WTC11 (cell line): ENCODE results near the gene NCOA1. TPM values are rescaled to one million over a fixed set of nuclear protein-coding genes. Genes with fewer than 3 reads are reported as not detected.

ENCODE experiments used
- ATAC-seq: fragments of 200-7000 bp; cut with Tn5 transposase; 2 replicates; pipeline ENCODE4 v1.10.0; 2021; ENCODE audit warnings: mild to moderate bottlenecking, moderate library complexity
- CTCF ChIA-PET: fragments of 300-600 bp; sonication (Branson Sonifier 250); formaldehyde crosslinking; loops from one replicate; lab custom pipeline; 2021; ENCODE audit warnings: antibody characterized with exemption; lab: Charles Lee
- POLR2A ChIA-PET: fragments of 350-600 bp; sonication (Branson Sonifier 250); formaldehyde crosslinking; loops from one replicate; lab custom pipeline; 2021; ENCODE audit warnings: antibody characterized with exemption; lab: Charles Lee
- DNase-seq: peaks from one replicate; pipeline ENCODE4 v3.0.0; 2021; ENCODE audit warnings: low spot score
- H3K27ac Mint-ChIP-seq: 2 replicates; pipeline ENCODE4 v1.8.0; 2021; ENCODE audit warnings: mixed read lengths
- H3K27me3 Mint-ChIP-seq: 2 replicates; pipeline ENCODE4 v1.8.0; 2021; ENCODE audit warnings: low read depth, mild to moderate bottlenecking, moderate library complexity, mixed read lengths
- H3K36me3 Mint-ChIP-seq: 2 replicates; pipeline ENCODE4 v1.8.0; 2021; ENCODE audit warnings: mixed read lengths
- H3K4me1 Mint-ChIP-seq: 2 replicates; pipeline ENCODE4 v1.8.0; 2022; ENCODE audit warnings: mixed read lengths
- H3K4me3 Mint-ChIP-seq: 2 replicates; pipeline ENCODE4 v1.8.0; 2021; ENCODE audit warnings: mild to moderate bottlenecking, moderate library complexity, mixed read lengths
- H3K9me3 Mint-ChIP-seq: 2 replicates; pipeline ENCODE4 v1.8.0; 2021; ENCODE audit warnings: mixed read lengths
- ATF1 ChIP-seq: sonication (generic); formaldehyde crosslinking; IDR thresholded peaks from 2 replicates; pipeline ENCODE4 v1.8.1; 2023; ENCODE audit warnings: mild to moderate bottlenecking, moderate library complexity, missing genetic modification reagents
- CREM ChIP-seq: sonication (generic); formaldehyde crosslinking; IDR thresholded peaks from 2 replicates; pipeline ENCODE4 v1.8.1; 2022; ENCODE audit warnings: mild to moderate bottlenecking, missing genetic modification reagents, moderate library complexity
- EMX1 ChIP-seq: fragments of 250-450 bp; sonication (Bioruptor Pico); IDR thresholded peaks from 2 replicates; pipeline ENCODE4 v1.8.0; 2021; ENCODE audit warnings: mild to moderate bottlenecking
- FOXP1 ChIP-seq: sonication (generic); formaldehyde crosslinking; IDR thresholded peaks from 2 replicates; pipeline ENCODE4 v1.8.0; 2022; ENCODE audit warnings: missing genetic modification reagents, mild to moderate bottlenecking, moderate library complexity, borderline replicate concordance
- NFE2L1 ChIP-seq: sonication (generic); formaldehyde crosslinking; IDR thresholded peaks from 2 replicates; pipeline ENCODE4 v1.8.1; 2023; ENCODE audit warnings: missing genetic modification reagents
- NFYB ChIP-seq: sonication (generic); formaldehyde crosslinking; conservative IDR thresholded peaks from 2 replicates; pipeline ENCODE4 v1.8.0; 2022; ENCODE audit warnings: low read depth, missing genetic modification reagents
- NR1H2 ChIP-seq: sonication (generic); formaldehyde crosslinking; IDR thresholded peaks from 2 replicates; pipeline ENCODE4 v1.9.0; 2021; ENCODE audit warnings: mild to moderate bottlenecking, moderate library complexity, missing genetic modification reagents
- NR3C1 ChIP-seq: sonication (generic); formaldehyde crosslinking; conservative IDR thresholded peaks from 2 replicates; pipeline ENCODE4 v1.8.1; 2023; ENCODE audit warnings: low read depth, mild to moderate bottlenecking, missing genetic modification reagents
- OVOL2 ChIP-seq: fragments of 250-450 bp; sonication (Bioruptor Pico); IDR thresholded peaks from 2 replicates; pipeline ENCODE4 v1.9.0; 2021; ENCODE audit warnings: mild to moderate bottlenecking, borderline replicate concordance
- SMAD4 ChIP-seq: sonication (generic); formaldehyde crosslinking; IDR thresholded peaks from 2 replicates; pipeline ENCODE4 v1.8.0; 2022; ENCODE audit warnings: mild to moderate bottlenecking, missing genetic modification reagents
- SOX15 ChIP-seq: fragments of 250-450 bp; sonication (Bioruptor Pico); IDR thresholded peaks from 2 replicates; pipeline ENCODE4 v1.9.0; 2021; ENCODE audit warnings: mild to moderate bottlenecking
- SP1 ChIP-seq: sonication (generic); formaldehyde crosslinking; conservative IDR thresholded peaks from 2 replicates; pipeline ENCODE4 v1.8.1; 2022; ENCODE audit warnings: missing genetic modification reagents
- TP53 ChIP-seq: sonication (generic); formaldehyde crosslinking; IDR thresholded peaks from 2 replicates; pipeline ENCODE4 v1.8.1; 2023; ENCODE audit warnings: mild to moderate bottlenecking, missing genetic modification reagents
- ZBTB21 ChIP-seq: sonication (generic); formaldehyde crosslinking; IDR thresholded peaks from 2 replicates; pipeline ENCODE4 v1.8.1; 2023; ENCODE audit warnings: mild to moderate bottlenecking, missing genetic modification reagents, borderline replicate concordance
- total RNA-seq: library from RNA; stranded (reverse); gene quantifications from 3 replicates; pipeline ENCODE4 v1.2.3, GENCODE V29; 2021
- TF ChIP-seq, protein P1 (sequence below): sonication (generic); formaldehyde crosslinking; IDR thresholded peaks from 2 replicates; pipeline ENCODE4 v1.8.0; 2022; ENCODE audit warnings: mild to moderate bottlenecking, missing genetic modification reagents
- TF ChIP-seq, protein P2 (sequence below): sonication (generic); formaldehyde crosslinking; IDR thresholded peaks from 2 replicates; pipeline ENCODE4 v1.8.0; 2023; ENCODE audit warnings: missing genetic modification reagents, mild to moderate bottlenecking, borderline replicate concordance
- TF ChIP-seq, protein P3 (sequence below): fragments of 250-450 bp; sonication (Bioruptor Pico); conservative IDR thresholded peaks from 2 replicates; pipeline ENCODE4 v1.9.0; 2021; ENCODE audit warnings: mild to moderate bottlenecking
- TF ChIP-seq, protein P4 (sequence below): sonication (generic); formaldehyde crosslinking; IDR thresholded peaks from 2 replicates; pipeline ENCODE4 v1.8.1; 2022; ENCODE audit warnings: mild to moderate bottlenecking, moderate library complexity, missing genetic modification reagents
- TF ChIP-seq, protein P5 (sequence below): fragments of 250-450 bp; sonication (Bioruptor Pico); IDR thresholded peaks from 2 replicates; pipeline ENCODE4 v1.8.0; 2021; ENCODE audit warnings: mild to moderate bottlenecking
- TF ChIP-seq, protein P6 (sequence below): sonication (generic); formaldehyde crosslinking; IDR thresholded peaks from 2 replicates; pipeline ENCODE4 v1.8.1; 2023; ENCODE audit warnings: mild to moderate bottlenecking, missing genetic modification reagents, moderate library complexity
- TF ChIP-seq, protein P7 (sequence below): sonication (generic); formaldehyde crosslinking; IDR thresholded peaks from 2 replicates; pipeline ENCODE4 v1.8.1; 2023; ENCODE audit warnings: mild to moderate bottlenecking, missing genetic modification reagents, moderate library complexity
- TF ChIP-seq, protein P8 (sequence below): fragments of 250-450 bp; sonication (Bioruptor Pico); IDR thresholded peaks from 2 replicates; pipeline ENCODE4 v1.9.0; 2021; ENCODE audit warnings: mild to moderate bottlenecking, borderline replicate concordance

Gene NCOA1
- total RNA-seq, 1 experiment from 2014 or later: 16.9 TPM

DNA sequence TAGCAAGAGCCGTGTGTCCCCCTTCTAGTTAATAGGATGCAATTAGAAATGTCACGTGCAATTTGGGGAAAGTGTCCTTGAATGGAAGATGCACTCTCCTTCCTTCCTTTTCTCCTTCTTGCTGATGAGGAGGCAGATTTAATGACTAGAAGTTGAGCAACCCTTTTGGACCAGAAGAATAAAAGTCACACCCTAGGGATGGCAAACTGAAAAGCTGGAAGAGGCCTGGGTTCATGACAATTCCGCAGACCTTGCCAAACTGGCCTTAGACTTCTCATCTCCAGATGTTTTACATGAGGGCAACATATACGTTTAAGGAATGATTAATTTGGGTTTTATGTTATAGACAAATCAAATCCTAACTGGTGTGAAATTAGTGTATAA lies 38.6 kb upstream of the NCOA1 start:
- POLR2A ChIA-PET: no interaction called here
- H3K27me3 Mint-ChIP-seq: peaks cover 5% of the 10 kb centered on the region; the same call in 1 of the 2 replicates

DNA sequence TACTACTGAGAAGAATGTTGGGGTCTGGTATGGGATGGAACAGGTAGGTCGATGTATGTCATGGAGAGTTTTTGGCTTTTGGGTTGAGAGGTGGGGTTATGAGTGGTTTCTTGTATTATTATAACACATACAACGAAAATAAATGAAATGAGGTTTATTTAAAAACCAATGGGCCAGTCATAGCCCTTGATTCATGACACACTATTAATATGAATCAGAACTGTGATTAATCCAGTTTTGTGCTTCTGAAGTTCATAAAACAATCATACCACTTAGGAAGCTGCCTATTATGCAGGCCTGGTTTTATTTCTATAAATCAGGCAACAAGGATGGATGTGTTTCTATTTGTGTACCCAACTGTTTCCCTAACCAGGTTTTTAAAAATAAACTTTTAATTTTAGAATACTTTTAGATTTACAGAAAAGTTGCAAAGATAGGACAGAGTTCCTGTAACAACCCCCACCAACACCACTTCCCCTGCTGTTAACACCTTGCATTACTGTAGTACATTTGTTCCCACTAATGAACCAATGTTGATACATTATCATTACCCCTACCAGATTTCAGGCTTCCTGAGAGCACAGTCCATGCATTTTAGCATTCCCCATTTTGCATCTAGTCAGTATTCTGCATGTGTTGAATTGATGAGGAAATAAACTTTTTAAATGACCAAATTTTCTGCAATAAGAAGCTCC lies 37.5 kb upstream of the NCOA1 start:
- Mint-ChIP-seq H3K4me3 (no peak overlapping the region), H3K4me1 (peaks cover 5% of the 10 kb centered on the region), H3K27me3 (peaks cover 5% of the 10 kb centered on the region; the same call in 1 of the 2 replicates), H3K27ac (no peak overlapping the region), H3K9me3 (peaks cover 15% of the 10 kb centered on the region), H3K36me3 (peaks cover 7% of the 10 kb centered on the region; the same call in 1 of the 2 replicates)
- CTCF ChIA-PET: interaction anchor here (0.6 kb wide), 1 partner anchor 14 kb away, joined by 3 read pairs; no protein-coding TSS in a partner anchor
- DNase-seq (no peak), ATAC-seq (no peak)
- POLR2A ChIA-PET: no interaction called here
- TF ChIP-seq, protein P1, sequence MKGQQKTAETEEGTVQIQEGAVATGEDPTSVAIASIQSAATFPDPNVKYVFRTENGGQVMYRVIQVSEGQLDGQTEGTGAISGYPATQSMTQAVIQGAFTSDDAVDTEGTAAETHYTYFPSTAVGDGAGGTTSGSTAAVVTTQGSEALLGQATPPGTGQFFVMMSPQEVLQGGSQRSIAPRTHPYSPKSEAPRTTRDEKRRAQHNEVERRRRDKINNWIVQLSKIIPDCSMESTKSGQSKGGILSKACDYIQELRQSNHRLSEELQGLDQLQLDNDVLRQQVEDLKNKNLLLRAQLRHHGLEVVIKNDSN (CRISPR knock-in tag): no peak
- no peak for TF ChIP-seq TP53 (CRISPR knock-in tag)
- TF ChIP-seq, protein P2, sequence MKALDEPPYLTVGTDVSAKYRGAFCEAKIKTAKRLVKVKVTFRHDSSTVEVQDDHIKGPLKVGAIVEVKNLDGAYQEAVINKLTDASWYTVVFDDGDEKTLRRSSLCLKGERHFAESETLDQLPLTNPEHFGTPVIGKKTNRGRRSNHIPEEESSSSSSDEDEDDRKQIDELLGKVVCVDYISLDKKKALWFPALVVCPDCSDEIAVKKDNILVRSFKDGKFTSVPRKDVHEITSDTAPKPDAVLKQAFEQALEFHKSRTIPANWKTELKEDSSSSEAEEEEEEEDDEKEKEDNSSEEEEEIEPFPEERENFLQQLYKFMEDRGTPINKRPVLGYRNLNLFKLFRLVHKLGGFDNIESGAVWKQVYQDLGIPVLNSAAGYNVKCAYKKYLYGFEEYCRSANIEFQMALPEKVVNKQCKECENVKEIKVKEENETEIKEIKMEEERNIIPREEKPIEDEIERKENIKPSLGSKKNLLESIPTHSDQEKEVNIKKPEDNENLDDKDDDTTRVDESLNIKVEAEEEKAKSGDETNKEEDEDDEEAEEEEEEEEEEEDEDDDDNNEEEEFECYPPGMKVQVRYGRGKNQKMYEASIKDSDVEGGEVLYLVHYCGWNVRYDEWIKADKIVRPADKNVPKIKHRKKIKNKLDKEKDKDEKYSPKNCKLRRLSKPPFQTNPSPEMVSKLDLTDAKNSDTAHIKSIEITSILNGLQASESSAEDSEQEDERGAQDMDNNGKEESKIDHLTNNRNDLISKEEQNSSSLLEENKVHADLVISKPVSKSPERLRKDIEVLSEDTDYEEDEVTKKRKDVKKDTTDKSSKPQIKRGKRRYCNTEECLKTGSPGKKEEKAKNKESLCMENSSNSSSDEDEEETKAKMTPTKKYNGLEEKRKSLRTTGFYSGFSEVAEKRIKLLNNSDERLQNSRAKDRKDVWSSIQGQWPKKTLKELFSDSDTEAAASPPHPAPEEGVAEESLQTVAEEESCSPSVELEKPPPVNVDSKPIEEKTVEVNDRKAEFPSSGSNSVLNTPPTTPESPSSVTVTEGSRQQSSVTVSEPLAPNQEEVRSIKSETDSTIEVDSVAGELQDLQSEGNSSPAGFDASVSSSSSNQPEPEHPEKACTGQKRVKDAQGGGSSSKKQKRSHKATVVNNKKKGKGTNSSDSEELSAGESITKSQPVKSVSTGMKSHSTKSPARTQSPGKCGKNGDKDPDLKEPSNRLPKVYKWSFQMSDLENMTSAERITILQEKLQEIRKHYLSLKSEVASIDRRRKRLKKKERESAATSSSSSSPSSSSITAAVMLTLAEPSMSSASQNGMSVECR: no peak
- TF ChIP-seq, protein P3, sequence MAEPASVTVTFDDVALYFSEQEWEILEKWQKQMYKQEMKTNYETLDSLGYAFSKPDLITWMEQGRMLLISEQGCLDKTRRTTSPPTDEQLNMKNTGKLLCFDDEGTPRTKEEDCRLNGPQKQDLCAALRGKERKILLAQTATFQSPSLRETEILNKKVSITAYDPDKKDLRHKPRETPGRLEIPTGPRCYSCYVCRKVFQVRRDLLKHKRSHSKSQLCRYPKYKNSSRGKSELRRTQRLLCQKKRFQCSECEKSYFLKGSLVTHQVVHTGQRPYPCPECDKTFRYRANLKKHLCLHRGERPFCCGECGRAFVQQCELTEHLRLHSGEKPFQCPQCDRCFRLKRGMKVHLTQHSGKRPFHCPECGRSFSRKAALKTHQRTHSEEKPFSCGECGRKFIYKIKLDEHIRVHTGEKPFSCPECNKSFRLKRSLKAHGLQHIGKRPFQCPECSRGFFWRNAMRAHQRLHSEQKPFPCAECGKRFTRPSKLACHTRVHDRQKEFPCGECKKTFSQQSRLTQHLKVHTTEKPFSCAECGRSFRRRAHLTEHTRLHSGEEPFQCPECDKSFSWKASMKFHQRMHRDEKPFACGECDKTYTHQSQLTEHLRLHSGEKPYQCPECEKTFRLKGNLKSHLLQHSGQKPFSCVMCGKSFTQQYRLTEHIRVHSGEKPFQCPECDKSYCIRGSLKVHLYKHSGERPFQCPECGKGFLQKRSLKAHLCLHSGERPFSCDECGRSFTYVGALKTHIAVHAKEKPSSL (CRISPR knock-in tag): no peak
- TF ChIP-seq ATF1 (CRISPR knock-in tag): no peak

More for the DNA sequence above, 38.6 kb upstream of the NCOA1 start:
- DNase-seq (no peak), ATAC-seq (no peak)
- Mint-ChIP-seq H3K36me3 (peaks cover 9% of the 10 kb centered on the region; the same call in 1 of the 2 replicates), H3K4me1 (peaks cover 5% of the 10 kb centered on the region), H3K9me3 (peaks cover 22% of the 10 kb centered on the region), H3K27ac (no peak overlapping the region), H3K4me3 (no peak overlapping the region)
- CTCF ChIA-PET: no interaction called here
- TF ChIP-seq SOX15: no peak
- TF ChIP-seq SP1 (CRISPR knock-in tag): no peak
- TF ChIP-seq NFE2L1: no peak
- TF ChIP-seq, protein P4, sequence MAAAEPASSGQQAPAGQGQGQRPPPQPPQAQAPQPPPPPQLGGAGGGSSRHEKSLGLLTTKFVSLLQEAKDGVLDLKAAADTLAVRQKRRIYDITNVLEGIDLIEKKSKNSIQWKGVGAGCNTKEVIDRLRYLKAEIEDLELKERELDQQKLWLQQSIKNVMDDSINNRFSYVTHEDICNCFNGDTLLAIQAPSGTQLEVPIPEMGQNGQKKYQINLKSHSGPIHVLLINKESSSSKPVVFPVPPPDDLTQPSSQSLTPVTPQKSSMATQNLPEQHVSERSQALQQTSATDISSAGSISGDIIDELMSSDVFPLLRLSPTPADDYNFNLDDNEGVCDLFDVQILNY (CRISPR knock-in tag): no peak
- TF ChIP-seq EMX1 (CRISPR knock-in tag): no peak
- TF ChIP-seq, protein P5, sequence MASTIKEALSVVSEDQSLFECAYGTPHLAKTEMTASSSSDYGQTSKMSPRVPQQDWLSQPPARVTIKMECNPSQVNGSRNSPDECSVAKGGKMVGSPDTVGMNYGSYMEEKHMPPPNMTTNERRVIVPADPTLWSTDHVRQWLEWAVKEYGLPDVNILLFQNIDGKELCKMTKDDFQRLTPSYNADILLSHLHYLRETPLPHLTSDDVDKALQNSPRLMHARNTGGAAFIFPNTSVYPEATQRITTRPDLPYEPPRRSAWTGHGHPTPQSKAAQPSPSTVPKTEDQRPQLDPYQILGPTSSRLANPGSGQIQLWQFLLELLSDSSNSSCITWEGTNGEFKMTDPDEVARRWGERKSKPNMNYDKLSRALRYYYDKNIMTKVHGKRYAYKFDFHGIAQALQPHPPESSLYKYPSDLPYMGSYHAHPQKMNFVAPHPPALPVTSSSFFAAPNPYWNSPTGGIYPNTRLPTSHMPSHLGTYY (CRISPR knock-in tag): no peak
- TF ChIP-seq, protein P6, sequence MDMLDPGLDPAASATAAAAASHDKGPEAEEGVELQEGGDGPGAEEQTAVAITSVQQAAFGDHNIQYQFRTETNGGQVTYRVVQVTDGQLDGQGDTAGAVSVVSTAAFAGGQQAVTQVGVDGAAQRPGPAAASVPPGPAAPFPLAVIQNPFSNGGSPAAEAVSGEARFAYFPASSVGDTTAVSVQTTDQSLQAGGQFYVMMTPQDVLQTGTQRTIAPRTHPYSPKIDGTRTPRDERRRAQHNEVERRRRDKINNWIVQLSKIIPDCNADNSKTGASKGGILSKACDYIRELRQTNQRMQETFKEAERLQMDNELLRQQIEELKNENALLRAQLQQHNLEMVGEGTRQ (CRISPR knock-in tag): no peak
- TF ChIP-seq ZBTB21 (CRISPR knock-in tag): no peak
- TF ChIP-seq, protein P7, sequence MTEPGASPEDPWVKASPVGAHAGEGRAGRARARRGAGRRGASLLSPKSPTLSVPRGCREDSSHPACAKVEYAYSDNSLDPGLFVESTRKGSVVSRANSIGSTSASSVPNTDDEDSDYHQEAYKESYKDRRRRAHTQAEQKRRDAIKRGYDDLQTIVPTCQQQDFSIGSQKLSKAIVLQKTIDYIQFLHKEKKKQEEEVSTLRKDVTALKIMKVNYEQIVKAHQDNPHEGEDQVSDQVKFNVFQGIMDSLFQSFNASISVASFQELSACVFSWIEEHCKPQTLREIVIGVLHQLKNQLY: no peak
- no peak for TF ChIP-seq FOXP1 (CRISPR knock-in tag)
- TF ChIP-seq, protein P8, sequence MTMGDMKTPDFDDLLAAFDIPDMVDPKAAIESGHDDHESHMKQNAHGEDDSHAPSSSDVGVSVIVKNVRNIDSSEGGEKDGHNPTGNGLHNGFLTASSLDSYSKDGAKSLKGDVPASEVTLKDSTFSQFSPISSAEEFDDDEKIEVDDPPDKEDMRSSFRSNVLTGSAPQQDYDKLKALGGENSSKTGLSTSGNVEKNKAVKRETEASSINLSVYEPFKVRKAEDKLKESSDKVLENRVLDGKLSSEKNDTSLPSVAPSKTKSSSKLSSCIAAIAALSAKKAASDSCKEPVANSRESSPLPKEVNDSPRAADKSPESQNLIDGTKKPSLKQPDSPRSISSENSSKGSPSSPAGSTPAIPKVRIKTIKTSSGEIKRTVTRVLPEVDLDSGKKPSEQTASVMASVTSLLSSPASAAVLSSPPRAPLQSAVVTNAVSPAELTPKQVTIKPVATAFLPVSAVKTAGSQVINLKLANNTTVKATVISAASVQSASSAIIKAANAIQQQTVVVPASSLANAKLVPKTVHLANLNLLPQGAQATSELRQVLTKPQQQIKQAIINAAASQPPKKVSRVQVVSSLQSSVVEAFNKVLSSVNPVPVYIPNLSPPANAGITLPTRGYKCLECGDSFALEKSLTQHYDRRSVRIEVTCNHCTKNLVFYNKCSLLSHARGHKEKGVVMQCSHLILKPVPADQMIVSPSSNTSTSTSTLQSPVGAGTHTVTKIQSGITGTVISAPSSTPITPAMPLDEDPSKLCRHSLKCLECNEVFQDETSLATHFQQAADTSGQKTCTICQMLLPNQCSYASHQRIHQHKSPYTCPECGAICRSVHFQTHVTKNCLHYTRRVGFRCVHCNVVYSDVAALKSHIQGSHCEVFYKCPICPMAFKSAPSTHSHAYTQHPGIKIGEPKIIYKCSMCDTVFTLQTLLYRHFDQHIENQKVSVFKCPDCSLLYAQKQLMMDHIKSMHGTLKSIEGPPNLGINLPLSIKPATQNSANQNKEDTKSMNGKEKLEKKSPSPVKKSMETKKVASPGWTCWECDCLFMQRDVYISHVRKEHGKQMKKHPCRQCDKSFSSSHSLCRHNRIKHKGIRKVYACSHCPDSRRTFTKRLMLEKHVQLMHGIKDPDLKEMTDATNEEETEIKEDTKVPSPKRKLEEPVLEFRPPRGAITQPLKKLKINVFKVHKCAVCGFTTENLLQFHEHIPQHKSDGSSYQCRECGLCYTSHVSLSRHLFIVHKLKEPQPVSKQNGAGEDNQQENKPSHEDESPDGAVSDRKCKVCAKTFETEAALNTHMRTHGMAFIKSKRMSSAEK (CRISPR knock-in tag): no peak
- TF ChIP-seq NR3C1 (CRISPR knock-in tag): no peak
- TF ChIP-seq CREM (CRISPR knock-in tag): no peak
- no peak for TF ChIP-seq OVOL2 (CRISPR knock-in tag)
- no peak for TF ChIP-seq NFYB (CRISPR knock-in tag)
- TF ChIP-seq NR1H2 (CRISPR knock-in tag): no peak
- TF ChIP-seq SMAD4 (CRISPR knock-in tag): no peak
